8988T (cell line): ENCODE results near the gene CBX7.

Experiments
- DNase-seq: peaks from one replicate; pipeline ENCODE4 v3.0.0; 2011

Gene CBX7

DNA sequence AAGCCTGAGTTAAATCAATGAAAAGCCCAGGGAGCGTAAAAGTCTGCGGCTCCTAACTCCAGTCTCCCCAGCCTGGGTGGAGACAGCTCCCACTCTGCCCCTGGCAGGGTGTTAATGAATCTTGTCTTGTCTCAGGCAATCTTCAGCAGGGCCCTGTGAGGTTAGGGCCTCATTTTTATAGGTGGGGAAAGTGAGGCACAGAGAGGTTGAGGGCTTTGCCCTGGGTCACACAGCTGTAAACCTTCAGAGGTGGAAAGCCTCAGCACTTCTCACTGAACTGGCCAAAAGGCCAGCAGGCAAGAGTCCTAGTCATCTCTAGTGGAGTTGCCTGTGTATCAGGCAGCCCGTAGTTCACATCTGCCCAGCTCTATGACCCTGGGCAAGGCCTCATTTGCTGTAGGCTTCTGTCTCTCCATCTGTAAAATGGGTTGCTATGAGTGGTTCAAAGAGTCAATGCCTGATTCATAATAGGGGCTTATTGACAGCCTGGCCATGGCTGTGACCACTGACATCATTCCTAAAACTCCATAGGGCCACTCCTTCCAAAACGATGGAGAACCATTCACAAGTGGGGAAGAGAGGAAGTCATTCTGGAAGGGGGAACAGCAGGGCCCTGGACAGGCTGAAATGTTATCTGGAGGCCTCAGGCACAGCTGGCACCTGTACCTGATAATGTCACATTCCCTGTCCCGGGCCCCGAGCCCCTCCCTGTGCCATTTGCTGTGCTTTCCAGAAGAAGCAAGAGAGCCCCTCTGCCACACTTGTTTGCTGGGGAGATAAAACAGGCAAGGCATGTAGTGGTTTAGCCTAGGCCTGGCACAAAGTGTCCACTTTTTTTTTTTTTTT, 6.0 kb downstream of the CBX7 start:
- DNase-seq = no peak

DNA sequence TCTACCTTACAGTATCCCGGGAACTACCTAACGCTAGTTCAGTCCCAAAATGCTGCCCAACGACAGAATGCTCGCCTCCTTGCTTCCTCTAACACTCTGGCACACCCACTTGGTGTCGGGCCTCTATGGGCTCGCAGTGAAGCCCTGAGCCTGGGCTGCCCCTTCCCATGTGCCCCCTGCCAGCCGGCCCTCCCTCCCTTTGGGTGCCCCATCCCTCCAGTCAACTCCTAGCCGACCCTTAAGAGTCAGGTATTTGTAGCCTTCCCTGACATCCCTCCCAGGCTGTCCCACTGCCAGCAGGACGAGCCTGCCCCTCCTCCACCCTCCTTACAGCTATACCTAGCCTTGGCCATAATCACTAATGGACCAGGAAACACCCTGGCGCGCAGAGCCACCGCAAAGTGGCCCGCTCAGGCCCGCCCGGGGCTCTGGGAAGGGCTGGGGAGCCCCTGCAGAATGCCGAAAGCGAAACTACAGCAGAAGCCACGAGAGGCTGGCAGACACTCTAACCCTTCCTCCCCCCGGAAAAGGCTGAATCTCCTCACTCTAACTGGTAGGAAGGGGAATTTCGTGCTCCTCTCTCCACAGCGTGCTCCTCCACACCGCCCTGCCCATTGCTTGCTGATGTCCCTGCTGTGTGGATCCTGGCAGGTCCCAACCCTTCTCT, 8.2 kb downstream of the CBX7 start:
- DNase-seq = no peak

DNA sequence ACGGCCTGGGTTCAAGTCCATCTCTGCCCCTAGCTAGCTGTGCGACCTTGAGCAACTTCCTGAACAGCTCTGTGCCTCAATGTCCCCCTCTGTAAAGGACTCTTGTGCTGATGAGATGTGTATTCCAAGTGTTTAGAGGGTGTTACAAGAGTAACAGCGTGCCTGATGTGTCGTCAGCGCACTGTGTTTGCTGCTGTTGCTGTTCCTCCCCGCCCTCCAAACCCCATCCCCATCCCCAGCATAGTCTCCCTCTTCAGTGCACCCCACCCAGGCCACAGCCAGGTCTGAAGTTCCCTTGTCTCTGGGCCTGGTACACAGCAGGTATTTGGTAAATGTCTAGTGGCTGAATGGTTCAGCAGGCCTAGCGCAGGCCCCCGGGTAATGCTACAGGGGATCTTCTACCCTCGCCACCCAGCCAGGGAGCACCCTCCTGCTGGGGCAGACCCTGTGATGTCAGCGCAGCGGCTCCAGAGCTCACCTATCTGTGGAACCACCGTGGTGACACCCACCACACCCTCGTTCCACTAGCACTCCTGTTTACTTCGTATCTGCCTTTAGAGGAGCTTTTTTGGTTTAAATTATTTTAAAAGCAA, 10.3 kb downstream of the CBX7 start:
- no peak for DNase-seq

- no peak for DNase-seq
These were observed 12.5 kb downstream of the CBX7 start for GRCh38 chr22:39139933-39140332.

DNA sequence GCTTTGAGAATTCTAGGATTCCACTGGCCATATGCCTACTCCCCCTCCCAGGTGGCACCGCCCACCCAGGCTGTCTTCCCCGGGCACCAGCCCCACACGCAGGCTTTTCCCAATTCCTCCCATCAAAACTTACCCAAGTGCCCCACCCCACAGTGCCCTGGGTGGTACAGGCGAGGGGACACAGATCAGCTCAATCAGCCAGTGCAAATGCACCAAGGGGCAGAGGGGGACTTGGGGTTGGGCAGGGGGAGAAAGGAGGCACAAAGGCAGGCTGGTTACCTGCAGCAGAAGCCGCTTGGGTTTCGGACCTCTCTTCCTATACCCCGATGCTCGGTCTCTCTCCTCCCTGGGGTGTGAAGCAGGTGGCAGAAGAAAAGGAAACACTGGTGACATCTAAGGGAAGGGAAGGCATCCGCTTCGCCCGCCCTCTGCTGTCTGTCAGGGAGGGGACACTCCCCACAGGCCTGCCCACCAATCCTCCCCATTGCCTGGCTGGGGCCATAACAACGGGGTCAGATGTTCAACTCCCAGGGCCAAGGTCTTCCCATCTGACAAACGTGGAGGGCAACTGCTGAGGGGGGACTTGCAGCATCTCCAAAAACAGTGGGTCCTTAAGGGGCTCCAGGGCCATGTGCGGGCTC, 14.0 kb downstream of the CBX7 start:
- DNase-seq = no peak

DNA sequence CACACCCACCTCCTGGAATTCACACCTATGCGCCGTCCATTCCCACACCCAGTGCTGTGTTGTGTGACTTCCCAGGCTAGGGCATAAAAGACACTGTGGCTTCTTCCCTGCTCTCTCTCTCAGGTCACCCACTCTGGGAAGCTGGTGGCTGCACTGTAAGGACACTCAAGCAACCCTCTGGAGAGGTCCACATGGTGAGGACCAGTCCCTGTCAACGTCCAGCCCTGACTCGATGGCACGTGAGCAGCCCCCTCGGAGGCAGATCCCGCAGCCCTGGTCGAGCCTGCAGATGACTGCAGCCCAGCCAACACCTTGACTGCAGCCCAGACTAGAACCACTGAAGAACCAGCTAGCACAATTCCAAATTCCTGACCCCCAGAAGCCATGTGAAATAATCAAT, 16.2 kb downstream of the CBX7 start:
- DNase-seq = no peak

DNA sequence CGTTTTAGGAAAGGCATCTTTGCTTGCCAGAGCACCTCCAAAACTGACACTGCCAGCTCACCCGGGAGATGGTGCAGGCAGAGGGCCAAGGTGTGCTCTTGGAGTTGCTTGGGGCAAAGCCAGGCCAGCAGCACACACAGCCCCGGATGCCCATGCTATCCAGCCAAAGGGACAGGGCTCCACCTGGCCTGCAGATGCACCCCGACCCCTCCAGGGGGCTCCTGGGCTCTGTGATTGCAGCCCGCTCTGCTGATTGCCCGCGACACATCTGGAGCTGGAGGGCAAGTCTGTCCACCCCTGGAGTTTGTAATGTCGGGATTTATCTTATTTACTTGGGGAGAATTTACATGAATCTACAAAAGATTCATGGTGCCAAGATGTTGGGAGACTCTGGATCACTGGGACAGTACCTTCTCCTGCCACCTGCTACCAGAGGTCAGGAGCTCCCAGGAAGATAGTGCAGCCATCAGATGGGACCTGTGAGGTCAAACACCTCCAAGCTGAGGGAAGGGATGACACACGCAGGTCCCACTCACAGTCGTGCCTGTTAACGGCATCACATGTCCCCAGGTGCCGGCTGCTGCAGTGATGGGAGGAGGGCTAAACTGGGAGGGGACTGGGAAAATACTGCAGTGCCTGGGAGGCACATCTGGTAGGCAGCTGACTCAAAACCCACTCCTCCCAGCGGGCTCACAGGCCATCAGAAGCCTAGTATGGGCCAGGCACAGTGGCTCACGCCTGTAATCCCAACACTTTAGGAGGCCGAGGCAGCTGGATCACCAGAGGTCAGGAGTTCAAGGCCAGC, 17.2 kb downstream of the CBX7 start:
- DNase-seq = peak; percentile 81

- DNase-seq = no peak
These were observed 18.0 kb downstream of the CBX7 start for GRCh38 chr22:39134366-39135091.

- DNase-seq = no peak
These were observed 18.6 kb downstream of the CBX7 start for GRCh38 chr22:39133871-39134270.

GRCh38 chr22:39132871-39133524, 19.5 kb downstream of the CBX7 start:
- no peak for DNase-seq

- DNase-seq = no peak
These were observed 20.2 kb downstream of the CBX7 start for GRCh38 chr22:39132281-39132680.

GRCh38 chr22:39130892-39131855, 21.3 kb downstream of the CBX7 start:
- no peak for DNase-seq

DNA sequence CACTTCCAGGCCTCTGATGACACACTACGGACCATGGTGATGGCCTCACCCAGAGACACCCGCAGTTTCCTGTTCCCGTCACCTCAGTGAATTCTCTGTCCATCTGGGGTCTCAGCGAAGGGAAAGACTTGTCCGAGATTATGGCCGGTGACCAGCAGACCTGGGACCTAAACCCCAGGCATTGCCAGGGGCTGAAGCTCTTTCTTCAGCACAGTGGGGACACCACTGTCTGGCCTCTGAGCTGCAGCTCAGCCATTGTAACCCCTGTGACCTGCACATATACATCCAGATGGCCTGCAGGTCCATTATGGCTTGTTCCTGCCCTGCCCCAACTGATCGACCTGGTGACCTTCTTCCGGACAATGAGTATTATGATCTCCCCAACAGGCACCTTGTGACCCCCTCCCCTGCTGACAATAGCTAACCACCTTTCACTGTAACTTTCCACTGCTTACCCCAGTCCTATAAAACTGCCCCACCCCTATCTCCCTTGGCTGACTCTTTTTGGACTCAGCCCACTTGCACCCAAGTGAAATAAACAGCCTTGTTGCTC, 22.3 kb downstream of the CBX7 start:
- DNase-seq = no peak

- DNase-seq = no peak
These were observed 22.7 kb downstream of the CBX7 start for GRCh38 chr22:39129746-39130145.

DNA sequence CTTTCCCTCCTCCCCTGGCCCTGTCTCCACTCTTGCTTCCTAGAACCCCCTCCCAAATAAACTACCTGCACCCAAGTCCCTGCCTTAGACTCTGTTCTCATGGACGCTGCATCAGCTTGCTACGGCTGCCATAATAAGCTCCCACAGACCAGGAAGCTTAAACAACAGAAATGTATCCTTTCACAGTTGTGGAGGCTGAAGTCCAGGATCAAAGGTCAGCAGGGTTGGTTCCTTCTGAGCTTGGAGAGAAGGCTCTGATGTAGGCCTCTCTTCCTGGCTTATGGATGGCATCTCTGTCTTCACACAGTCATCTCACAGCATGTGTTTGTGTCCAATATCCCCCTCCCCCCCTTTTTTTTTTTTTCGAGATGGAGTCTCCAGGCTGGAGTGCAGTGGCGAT, 23.4 kb downstream of the CBX7 start:
- DNase-seq = no peak

GRCh38 chr22:39128508-39128907, 24.0 kb downstream of the CBX7 start:
- no peak for DNase-seq

GRCh38 chr22:39125622-39126021, 26.9 kb downstream of the CBX7 start:
- no peak for DNase-seq

DNA sequence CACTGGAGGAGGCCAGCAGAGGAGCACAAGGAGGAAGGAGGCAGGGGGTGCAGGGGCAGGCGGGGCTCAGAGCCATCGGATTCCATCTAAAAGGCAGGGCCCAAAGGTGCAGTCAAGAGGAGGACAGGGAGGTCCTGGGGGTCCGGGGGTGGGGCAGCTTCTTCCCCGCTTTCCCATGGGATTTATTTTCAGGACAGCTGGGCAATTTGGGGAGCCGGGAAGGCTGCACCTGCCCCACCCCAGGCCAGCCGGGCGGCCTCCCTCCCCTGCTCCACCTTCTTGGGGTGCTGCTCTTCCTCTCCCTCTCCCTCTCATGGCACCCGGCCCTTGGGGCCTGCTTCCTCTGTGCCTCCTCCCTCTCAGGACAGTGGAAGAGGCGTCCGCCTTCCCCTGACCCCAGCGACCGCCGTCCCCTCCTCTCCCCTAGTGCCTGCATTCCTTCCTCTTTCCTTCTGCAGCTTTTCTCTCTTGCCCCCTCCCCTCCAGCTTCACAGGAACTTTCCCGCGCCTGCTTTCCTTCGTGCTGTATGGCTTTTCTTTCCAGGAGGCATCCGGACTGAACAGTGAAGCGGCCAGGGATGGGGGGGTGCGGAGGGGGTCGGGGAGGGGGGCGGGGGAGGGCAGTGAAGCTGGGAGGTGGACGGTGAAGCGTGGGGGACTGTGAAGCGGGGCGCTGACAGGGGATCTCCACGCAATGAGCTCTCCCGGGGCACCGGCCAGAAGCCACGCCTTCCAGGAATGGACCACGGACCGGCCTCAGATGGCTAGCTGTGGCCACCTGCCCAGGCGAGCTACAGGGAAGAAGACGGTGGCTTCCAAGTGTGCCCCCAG, 28.5 kb downstream of the CBX7 start:
- no peak for DNase-seq
